Measurements from ENCODE around the gene TRIM8. TPM values are rescaled to one million over a fixed set of nuclear protein-coding genes. Genes with fewer than 3 reads are reported as not detected.
"Not testable (repeated sequence)": the region's sequence is repeated elsewhere in the genome, so short reads cannot be mapped to it uniquely, and the experiment has no call there.

The TRIM8 gene
- total RNA-seq, 2 experiments from 2014 or later = 18.8 to 20.0 TPM

DNA sequence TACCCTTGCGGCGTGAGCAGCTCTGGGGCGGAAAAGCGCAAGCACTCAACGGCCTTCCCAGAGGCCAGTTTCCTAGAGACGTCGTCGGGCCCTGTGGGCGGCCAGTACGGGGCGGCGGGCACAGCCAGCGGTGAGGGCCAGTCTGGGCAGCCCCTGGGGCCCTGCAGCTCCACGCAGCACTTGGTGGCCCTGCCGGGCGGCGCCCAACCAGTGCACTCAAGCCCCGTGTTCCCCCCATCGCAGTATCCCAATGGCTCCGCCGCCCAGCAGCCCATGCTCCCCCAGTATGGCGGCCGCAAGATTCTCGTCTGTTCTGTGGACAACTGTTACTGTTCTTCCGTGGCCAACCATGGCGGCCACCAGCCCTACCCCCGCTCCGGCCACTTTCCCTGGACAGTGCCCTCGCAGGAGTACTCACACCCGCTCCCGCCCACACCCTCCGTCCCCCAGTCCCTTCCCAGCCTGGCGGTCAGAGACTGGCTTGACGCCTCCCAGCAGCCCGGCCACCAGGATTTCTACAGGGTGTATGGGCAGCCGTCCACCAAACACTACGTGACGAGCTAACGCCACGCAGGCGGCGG, 12.6 kb downstream of the TRIM8 start:
- no peak overlapping the region for H3K4me3 Mint-ChIP-seq
- CTCF ChIA-PET = interaction anchor here (0.7 to 2.9 kb wide), 2 partner anchors 11 to 177 kb away, joined by 3 to 10 read pairs; partner anchors contain the start of gene TRIM8

DNA sequence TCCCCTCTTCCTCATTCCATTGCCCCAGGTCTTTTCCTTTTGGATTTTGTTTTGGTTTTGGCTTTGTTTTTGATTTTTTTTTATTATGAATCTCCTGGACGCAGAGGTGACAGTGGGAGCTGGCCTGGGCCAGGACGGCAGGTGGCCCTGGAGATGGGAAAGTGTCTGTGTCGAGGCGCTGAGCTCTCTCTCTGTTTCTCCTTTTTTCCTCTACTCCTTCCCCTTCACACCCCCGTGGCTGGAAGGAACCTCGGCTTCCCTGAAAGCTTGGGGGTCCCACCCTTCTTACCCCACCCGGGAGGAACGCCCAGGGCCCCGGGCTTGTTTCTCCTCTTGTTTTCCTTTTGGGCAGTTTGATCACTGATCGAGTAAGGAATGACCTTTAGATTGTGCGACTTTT, 13.2 kb downstream of the TRIM8 start:
- no peak for DNase-seq
- Mint-ChIP-seq H3K4me1 (ENCODE audit: low read depth) (peaks cover 49% of the 10 kb centered on the region), H3K27ac (peak overlapping the region; percentile 41), H3K36me3 (ENCODE audit: low read depth) (peaks cover 13% of the 10 kb centered on the region), H3K9me3 (no peaks in the 10 kb centered on the region), H3K4me3 (no peak overlapping the region), H3K27me3 (ENCODE audit: low read depth) (no peaks in the 10 kb centered on the region)
- CTCF ChIA-PET = interaction anchor here (0.7 kb wide), 1 partner anchor 177 kb away, joined by 3 read pairs; no protein-coding TSS in a partner anchor
- intact Hi-C loops (cut with micrococcal nuclease) = no loop called here

More for the DNA sequence above, 12.6 kb downstream of the TRIM8 start:
- H3K27me3 Mint-ChIP-seq (ENCODE audit: low read depth) = no peaks in the 10 kb centered on the region
- H3K4me1 Mint-ChIP-seq (ENCODE audit: low read depth) = peaks cover 50% of the 10 kb centered on the region
- no peak overlapping the region for H3K27ac Mint-ChIP-seq
- no peak for DNase-seq
- intact Hi-C loops (cut with micrococcal nuclease) = no loop called here
- H3K9me3 Mint-ChIP-seq = no peaks in the 10 kb centered on the region
- peaks cover 13% of the 10 kb centered on the region for H3K36me3 Mint-ChIP-seq (ENCODE audit: low read depth)

DNA sequence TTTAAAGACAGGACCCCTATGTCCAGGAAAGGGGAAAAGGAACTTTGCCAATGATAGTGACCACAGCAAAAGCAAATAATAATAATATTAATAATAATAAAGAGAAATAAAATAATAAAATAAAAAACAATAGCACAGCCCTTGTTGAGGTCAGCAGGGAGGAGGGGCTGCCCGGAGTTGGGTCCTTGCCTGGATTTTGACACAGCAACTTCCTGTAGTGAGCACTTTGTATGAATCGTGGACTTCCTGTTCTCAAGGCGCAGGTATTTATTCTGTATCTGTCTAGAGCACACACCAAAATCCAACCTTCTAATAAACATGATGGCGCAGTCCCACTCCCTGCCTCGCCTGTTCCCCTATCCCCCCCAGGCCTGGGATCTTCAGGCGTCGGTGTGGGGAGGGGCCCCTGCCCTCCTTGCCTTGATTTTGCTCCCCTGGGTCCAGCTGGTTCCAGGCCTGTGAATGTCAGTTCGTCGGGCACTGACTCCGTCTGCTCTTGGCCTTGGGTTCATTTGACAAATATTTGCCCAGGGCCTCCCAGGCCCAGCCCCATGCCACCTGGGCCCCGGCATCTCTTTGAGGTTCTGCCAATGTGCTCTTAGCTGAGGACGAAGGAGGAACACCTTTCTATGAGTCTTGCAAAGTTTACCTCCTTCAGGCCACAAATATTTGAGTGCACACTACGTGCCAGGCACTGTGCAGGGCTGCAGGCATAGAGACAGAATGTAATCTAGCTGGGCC, 13.9 kb downstream of the TRIM8 start:
- no peaks in the 10 kb centered on the region for H3K27me3 Mint-ChIP-seq (ENCODE audit: low read depth)
- H3K36me3 Mint-ChIP-seq (ENCODE audit: low read depth) = peaks cover 12% of the 10 kb centered on the region
- H3K9me3 Mint-ChIP-seq = no peaks in the 10 kb centered on the region
- no peak overlapping the region for H3K4me3 Mint-ChIP-seq
- peak overlapping the region; percentile 86 for H3K27ac Mint-ChIP-seq
- intact Hi-C loops (cut with micrococcal nuclease) = no loop called here
- no peak for DNase-seq
- CTCF ChIA-PET = interaction anchor here (1.3 to 3.3 kb wide), 2 partner anchors 11 to 16 kb away, joined by 4 to 13 read pairs; no protein-coding TSS in a partner anchor
- peaks cover 42% of the 10 kb centered on the region for H3K4me1 Mint-ChIP-seq (ENCODE audit: low read depth)

DNA sequence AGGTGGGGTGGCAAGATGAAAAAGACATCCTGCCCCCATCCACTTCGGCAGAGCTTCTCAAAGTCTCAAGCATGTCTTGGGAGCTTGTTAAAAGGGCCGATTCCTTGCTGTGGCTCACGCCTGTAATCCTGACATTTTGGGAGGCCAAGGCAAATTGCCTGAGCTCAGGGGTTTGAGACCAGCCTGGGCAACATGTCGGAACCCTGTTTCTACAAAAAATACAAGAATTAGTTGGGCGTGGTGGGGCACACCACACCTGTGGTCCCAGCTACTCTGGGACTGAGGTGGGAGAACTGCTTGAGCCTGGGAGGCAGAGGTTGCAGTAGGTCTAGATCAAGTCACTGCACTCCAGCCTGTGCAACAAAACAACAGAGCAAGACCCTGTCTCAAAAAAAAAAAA, 14.5 kb downstream of the TRIM8 start:
- H3K27ac Mint-ChIP-seq = peak overlapping the region; percentile 86
- intact Hi-C loops (cut with micrococcal nuclease) = no loop called here
- no peak overlapping the region for H3K4me3 Mint-ChIP-seq
- peaks cover 8% of the 10 kb centered on the region for H3K36me3 Mint-ChIP-seq (ENCODE audit: low read depth)
- CTCF ChIA-PET = interaction anchor here (1.3 to 3.3 kb wide), 2 partner anchors 10 to 15 kb away, joined by 4 to 13 read pairs; no protein-coding TSS in a partner anchor
- peaks cover 35% of the 10 kb centered on the region for H3K4me1 Mint-ChIP-seq (ENCODE audit: low read depth)
- H3K9me3 Mint-ChIP-seq = no peaks in the 10 kb centered on the region
- no peaks in the 10 kb centered on the region for H3K27me3 Mint-ChIP-seq (ENCODE audit: low read depth)
- DNase-seq = no peak

DNA sequence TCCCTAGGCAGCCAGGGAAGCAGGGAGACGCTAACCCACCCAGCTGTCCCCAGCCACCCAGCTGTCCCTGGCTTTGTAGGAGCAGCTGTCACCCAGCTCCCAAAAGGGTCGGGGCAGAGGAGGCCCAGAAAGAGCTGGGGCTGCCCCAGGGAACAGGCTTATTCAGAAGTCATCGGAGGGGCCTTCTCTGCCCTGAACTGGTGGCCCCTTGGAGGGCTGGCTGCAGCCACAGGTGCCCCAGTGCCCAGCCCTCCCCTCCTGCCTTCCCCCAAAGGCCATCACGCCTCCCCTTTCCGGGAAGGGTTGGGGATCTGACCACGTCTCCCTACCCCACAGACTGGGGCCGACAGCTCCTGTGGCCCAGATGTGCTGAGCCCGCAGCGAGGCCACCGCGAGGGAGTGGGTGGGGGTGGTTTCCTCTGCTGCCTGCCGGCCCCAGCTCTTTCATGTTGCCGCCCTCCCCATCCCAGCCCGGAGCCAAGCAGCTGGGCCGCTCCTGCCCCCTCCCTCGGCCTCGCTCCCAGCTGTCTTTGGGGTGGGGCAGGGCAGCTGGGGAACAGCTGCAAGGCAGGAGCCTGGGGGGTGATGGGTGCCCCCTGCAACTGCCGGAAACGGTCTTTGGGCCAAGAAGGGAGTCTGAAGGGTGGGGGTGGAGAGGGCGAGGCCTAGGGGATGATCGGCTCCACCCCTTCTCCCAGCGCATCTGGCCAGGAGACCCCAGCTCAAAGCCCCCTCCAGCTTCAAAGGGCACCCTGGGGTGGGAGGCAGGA, 16.8 kb downstream of the TRIM8 start:
- intact Hi-C loops (cut with micrococcal nuclease) = loop anchor here (1.0 to 2.0 kb wide), 2 partner anchors 14 to 15 kb away; no protein-coding TSS in a partner anchor
- peaks cover 6% of the 10 kb centered on the region for H3K36me3 Mint-ChIP-seq (ENCODE audit: low read depth)
- H3K4me3 Mint-ChIP-seq = peak overlapping the region; percentile 6
- H3K9me3 Mint-ChIP-seq = no peaks in the 10 kb centered on the region
- H3K27ac Mint-ChIP-seq = no peak overlapping the region
- DNase-seq = peak; percentile 76
- CTCF ChIA-PET = interaction anchor here (0.6 to 3.3 kb wide), 6 partner anchors 8 to 199 kb away, joined by 3 to 13 read pairs (median 5); partner anchors contain the start of genes ARL3, SFXN2 and TRIM8
- no peaks in the 10 kb centered on the region for H3K27me3 Mint-ChIP-seq (ENCODE audit: low read depth)
- peaks cover 35% of the 10 kb centered on the region for H3K4me1 Mint-ChIP-seq (ENCODE audit: low read depth)

DNA sequence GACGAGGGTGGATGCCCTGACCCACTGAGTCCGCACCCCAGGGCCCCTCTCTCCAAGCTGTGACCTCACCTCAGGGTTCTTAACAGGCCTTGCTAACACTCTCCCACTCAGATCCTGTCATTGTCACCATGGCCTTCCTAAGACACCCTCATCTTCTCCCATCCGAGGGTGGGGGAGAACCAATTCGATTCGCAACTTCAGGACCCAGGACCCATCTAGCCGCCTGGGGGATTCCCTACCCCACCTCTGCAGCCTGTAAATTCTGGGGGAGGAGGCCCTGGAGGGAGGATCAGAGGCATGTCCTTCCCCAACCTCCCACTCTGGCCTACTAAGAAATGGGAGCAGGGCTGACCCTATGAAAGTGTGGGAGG, 17.4 kb downstream of the TRIM8 start:
- Mint-ChIP-seq H3K4me3 (no peak overlapping the region), H3K27me3 (ENCODE audit: low read depth) (no peaks in the 10 kb centered on the region), H3K27ac (peak overlapping the region; percentile 79), H3K9me3 (no peaks in the 10 kb centered on the region), H3K36me3 (ENCODE audit: low read depth) (peaks cover 6% of the 10 kb centered on the region), H3K4me1 (ENCODE audit: low read depth) (peaks cover 35% of the 10 kb centered on the region)
- no peak for DNase-seq
- CTCF ChIA-PET = interaction anchor here (1.1 to 1.5 kb wide), 3 partner anchors 13 to 53 kb away, joined by 4 to 6 read pairs (median 4); partner anchors contain the start of genes ARL3 and SFXN2
- intact Hi-C loops (cut with micrococcal nuclease) = loop anchor here (1.0 to 2.0 kb wide), 2 partner anchors 13 to 15 kb away; no protein-coding TSS in a partner anchor

DNA sequence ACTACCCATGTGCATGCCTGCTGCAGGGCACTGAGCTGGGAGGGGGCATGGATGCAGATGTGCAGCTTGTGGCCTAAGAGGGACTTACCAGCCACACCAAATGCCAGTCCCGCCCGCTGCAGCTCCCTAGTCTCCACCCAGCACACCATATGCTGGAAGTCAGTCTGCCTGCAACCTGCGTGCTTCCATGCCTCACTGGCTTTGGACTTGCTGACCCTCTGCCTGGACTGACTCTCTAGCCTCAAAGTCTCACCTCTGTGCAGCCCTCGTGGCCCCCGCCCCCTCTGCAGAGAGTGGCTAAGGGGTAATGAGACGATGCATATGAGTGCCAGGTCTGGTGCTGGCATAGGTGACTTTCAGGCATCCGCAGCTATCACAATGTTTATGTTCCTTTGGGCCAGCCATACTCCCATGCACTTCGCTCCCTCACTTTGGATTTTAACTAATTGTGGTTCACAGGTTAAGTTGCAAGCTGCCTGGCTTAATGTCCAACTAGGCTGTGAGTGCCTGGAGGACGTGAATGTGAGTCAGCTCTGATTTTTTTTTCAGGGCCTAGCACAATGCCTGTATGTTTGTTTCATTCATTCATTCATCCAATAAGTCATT, 21.7 kb downstream of the TRIM8 start:
- intact Hi-C loops (cut with micrococcal nuclease) = no loop called here
- no peak overlapping the region for H3K27ac Mint-ChIP-seq
- H3K4me1 Mint-ChIP-seq (ENCODE audit: low read depth) = peaks cover 24% of the 10 kb centered on the region
- H3K36me3 Mint-ChIP-seq (ENCODE audit: low read depth) = no peaks in the 10 kb centered on the region
- no peak for DNase-seq
- no peak overlapping the region for H3K4me3 Mint-ChIP-seq
- no peaks in the 10 kb centered on the region for H3K9me3 Mint-ChIP-seq
- no peaks in the 10 kb centered on the region for H3K27me3 Mint-ChIP-seq (ENCODE audit: low read depth)
- CTCF ChIA-PET = interaction anchor here (0.6 to 1.7 kb wide), 3 partner anchors 10 to 245 kb away, joined by 3 to 6 read pairs (median 3); no protein-coding TSS in a partner anchor

DNA sequence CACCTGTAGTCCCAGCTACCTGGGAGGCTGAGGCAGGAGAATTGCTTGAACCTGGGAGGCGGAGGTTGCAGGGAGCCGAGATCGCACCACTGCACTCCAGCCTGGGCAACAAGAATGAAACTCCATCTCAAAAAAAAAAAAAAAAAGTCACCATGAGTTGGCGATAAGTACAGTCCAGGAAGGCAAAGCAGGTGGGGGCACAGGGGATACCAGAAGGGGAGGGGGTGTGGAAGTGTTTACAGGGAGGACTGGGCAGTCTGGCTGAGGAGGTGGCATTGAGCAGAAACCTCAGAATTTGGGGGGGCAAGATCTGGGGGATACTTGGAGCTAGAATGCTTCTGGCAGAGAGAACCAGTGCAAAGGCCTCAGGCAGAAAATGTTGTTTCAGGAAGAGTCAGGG, 23.1 kb downstream of the TRIM8 start:
- H3K9me3 Mint-ChIP-seq; DNase-seq; H3K4me3 Mint-ChIP-seq; H3K36me3 Mint-ChIP-seq (ENCODE audit: low read depth); H3K27me3 Mint-ChIP-seq (ENCODE audit: low read depth); H3K27ac Mint-ChIP-seq; intact Hi-C loops (cut with micrococcal nuclease): not testable (repeated sequence)
- CTCF ChIA-PET = interaction anchor here (3.4 kb wide), 1 partner anchor 8 kb away, joined by 13 read pairs; no protein-coding TSS in a partner anchor
- peaks cover 11% of the 10 kb centered on the region for H3K4me1 Mint-ChIP-seq (ENCODE audit: low read depth)

DNA sequence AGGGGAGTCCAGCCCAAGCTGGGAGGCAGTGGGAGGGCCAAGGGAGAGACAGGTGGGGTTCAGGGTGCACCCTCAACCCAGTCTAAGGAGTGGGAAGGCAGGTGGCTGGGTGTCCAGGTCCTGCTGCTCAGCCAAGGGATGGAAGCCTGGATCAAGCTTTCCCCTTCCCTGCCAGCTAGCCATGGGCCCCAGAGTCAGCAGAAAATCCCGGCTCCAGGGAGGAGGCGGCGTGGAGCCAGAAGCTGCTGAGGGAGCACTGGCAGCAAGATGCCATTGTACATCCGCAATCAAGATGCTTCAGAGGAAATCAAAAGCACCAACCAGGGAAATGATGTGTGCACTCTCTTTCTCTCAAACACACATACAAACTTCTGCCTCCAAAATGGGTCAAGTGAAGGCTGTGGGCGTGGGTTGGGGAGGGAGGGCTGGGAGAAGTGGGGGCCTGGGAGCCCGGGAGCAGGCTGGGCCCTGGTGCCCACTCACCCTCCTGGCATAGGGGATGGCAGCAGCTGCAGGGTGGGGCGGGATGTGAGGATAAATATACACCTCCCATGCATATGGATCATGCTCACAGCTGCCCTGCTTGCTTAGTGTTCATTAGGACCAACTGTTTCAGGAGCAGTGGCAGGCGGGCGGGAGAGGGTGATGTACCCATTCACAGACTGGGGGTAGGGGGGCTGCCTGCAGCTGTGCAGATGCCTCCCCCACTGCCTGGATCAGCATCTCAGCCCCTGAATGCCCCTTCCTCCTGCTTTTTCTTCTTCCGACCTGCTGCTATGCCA, 24.2 kb downstream of the TRIM8 start:
- intact Hi-C loops (cut with micrococcal nuclease) = no loop called here
- Mint-ChIP-seq H3K27me3 (ENCODE audit: low read depth) (no peaks in the 10 kb centered on the region), H3K4me1 (ENCODE audit: low read depth) (peaks cover 15% of the 10 kb centered on the region), H3K4me3 (no peak overlapping the region), H3K27ac (no peak overlapping the region), H3K36me3 (ENCODE audit: low read depth) (no peaks in the 10 kb centered on the region), H3K9me3 (no peaks in the 10 kb centered on the region)
- DNase-seq = no peak
- CTCF ChIA-PET = interaction anchor here (1.1 to 3.4 kb wide), 2 partner anchors 9 to 15 kb away, joined by 4 to 13 read pairs; no protein-coding TSS in a partner anchor

DNA sequence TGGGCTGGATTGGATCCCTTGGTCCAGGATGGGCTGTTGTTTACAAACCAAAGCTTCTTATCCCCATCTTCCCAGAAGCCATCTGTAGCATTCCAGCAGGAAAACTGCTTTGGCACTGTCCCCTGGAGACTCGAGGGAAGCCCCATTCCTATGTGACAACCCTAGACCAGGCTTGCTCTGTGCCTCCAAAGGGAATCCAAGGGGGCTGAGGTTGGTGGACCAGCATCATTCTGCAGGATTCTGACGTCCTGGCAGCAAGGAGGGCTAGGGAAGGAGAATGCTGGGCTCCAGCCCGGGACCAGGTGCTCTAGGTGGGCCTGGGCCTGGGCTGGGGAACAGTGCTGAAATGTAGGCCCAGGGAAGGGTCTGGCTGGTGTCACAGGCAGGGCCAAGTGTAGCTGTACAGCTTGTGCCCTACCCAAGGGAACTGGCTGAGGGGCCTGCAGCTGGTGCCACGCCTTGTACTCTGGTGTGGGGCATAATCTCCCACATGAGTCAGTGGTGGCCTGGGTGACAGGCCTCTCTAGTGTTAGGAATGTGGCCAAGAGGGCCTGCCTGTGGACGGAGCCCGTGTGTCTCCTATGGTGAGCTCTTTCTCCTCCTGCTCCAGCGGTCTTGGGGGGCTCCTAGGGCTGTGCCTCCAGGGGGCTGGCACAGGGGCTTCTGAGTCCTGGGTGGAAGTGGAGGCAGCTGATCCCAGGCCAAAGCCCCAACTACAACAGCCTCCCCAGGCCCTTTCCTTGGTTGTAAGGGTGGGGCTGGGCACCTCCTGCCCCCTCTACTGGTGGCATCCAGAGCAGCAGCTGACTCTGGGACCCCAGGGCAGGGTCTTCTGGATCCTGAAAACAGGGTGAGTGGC, 25.2 kb downstream of the TRIM8 start:
- Mint-ChIP-seq H3K36me3 (ENCODE audit: low read depth) (no peaks in the 10 kb centered on the region), H3K27ac (no peak overlapping the region), H3K4me1 (ENCODE audit: low read depth) (peaks cover 24% of the 10 kb centered on the region), H3K27me3 (ENCODE audit: low read depth) (no peaks in the 10 kb centered on the region), H3K9me3 (no peaks in the 10 kb centered on the region), H3K4me3 (no peak overlapping the region)
- intact Hi-C loops (cut with micrococcal nuclease) = loop anchor here (2.0 kb wide), 1 partner anchor 57 kb away; no protein-coding TSS in a partner anchor
- CTCF ChIA-PET = interaction anchor here (1.1 to 3.4 kb wide), 6 partner anchors 10 to 44 kb away, joined by 3 to 13 read pairs (median 4); partner anchors contain the start of genes ARL3 and TRIM8
- no peak for DNase-seq

All from activated naive CD4-positive, alpha-beta T cell treated with anti-CD3 and anti-CD28 coated beads for 36 hours (primary cell).